NCI-H748 treated with DMSO at 0.1 percent for 48 hours (cell line): ENCODE results near the gene NAXE.
"Not testable (repeated sequence)": the region's sequence is repeated elsewhere in the genome, so short reads cannot be mapped to it uniquely, and the experiment has no call there.

Source experiments
- DNase-seq: peaks from one replicate; lab custom pipeline; 2025; lab: John Stamatoyannopoulos, UW

The NAXE gene

DNA sequence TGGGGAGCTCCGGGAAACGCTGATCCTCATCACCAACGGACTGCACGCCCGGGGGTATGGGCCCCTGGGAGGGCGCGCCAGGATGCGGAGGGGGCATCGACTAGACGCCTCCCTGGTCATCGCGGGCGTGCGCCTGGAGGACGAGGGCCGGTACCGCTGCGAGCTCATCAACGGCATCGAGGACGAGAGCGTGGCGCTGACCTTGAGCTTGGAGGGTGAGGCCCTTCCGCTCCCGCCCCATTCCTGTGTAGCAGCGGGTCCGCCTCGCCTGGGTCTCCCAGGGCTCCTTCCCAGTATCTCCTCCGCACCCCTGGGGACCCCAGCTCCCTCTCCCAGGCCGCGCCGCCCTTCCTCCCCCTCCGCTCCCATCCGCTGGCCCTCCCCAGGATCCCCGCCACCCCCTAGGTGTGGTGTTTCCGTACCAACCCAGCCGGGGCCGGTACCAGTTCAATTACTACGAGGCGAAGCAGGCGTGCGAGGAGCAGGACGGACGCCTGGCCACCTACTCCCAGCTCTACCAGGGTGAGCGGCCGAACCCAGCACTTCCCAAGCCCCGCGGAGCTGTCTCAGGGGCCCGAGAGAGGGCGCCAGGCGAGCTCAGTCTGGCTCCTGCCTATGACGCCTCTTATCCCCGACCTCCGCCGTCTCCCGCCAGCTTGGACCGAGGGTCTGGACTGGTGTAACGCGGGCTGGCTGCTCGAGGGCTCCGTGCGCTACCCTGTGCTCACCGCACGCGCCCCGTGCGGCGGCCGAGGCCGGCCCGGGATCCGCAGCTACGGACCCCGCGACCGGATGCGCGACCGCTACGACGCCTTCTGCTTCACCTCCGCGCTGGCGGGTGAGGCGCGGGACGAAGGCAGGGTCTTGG is 32.6 kb downstream of the NAXE start:
- peak; percentile 24 for DNase-seq

DNA sequence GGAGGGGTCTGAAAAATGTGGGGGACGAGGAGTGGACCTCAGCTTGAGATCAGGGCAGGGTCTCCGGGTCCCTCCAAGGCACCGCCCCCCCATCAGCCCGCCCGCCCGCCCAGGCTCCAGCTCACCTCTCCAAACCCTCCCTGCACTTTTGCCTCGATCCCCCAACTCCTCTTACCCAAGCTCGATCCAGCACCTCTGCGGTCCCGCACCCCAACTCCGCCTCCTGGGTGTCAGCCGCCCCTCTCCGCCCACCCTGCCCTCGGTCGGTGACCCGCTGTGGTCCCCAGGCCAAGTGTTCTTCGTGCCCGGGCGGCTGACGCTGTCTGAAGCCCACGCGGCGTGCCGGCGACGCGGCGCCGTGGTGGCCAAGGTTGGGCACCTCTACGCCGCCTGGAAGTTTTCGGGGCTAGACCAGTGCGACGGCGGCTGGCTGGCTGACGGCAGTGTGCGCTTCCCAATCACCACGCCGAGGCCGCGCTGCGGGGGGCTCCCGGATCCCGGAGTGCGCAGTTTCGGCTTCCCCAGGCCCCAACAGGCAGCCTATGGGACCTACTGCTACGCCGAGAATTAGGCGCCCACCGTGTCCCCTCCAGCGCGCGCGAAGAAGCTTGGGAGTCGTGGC is 33.3 kb downstream of the NAXE start:
- DNase-seq: no peak

DNA sequence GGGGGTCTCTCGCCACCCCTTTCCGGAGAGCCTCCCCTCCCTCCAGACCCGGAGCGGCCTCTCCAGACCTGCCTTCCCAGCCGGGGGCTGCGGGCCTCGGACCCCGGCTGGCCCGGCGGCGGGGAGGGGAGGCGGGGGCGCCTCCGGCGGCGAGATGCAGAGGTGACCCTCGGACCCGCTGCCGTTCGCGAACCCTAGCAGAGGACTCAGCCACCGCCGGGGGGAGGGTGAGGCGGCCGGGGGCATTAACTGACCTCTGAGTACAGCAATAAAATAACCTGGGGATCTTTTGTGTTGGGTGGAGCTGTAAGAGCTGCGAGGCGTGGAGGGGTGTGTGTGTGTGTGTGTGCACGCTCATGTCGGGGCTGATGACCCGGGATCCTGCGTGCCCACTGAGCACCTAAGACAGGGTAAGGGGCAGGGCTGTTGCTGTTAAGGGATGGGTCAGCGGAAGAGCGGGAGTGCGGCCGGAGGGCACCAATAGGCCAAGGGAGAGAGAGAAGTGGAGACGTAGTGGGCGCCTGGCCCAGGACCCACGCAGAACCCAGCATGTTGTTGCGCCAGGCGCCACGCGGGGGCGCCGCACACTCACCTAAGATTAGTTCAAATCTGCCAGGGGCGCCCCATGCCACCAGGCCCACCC is 34.0 kb downstream of the NAXE start:
- peak; percentile 26 for DNase-seq

DNA sequence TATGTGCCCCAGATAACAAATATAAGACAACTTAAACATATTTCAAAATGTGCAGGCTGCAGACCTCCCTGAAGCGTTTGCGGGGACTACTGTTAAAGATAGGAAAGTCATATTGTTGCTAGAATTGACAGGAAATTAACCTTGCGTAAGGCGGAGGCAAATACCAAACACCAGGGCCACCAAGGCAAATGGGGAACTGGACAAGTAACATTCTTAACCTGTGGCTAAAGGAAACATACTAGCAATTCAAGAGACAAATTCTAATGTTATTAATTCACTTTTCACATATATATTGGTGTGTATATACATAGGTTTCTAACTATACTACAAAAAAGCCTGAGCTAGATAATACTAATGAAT is 34.5 kb downstream of the NAXE start:
- no peak for DNase-seq

DNA sequence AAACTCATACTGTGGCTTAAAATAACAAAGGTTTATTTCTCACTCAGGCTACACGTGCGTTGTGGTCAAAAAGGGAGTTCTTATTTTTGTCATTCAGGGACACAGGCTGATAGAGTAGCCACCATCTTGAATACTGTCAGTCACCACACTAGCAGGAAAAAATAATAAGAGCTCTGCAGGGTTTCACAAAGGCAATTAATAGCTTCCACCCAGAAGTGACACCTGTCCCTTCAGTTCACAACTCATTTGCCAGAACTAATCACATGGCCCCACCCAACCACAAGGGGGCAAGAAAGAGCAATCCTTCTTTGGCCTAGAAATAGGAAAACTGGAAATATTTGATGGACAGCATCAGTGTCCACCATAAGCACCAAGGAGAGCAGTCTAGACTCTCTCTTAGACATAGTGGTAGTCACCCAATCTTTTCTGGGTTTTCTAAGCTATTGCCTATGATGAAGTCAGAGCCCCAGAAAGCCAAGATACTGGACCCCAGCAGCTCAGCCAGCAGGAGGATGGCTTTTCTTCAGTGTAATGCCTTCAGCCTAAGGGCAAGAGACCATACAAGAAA is 35.8 kb downstream of the NAXE start:
- DNase-seq: peak; percentile 6

DNA sequence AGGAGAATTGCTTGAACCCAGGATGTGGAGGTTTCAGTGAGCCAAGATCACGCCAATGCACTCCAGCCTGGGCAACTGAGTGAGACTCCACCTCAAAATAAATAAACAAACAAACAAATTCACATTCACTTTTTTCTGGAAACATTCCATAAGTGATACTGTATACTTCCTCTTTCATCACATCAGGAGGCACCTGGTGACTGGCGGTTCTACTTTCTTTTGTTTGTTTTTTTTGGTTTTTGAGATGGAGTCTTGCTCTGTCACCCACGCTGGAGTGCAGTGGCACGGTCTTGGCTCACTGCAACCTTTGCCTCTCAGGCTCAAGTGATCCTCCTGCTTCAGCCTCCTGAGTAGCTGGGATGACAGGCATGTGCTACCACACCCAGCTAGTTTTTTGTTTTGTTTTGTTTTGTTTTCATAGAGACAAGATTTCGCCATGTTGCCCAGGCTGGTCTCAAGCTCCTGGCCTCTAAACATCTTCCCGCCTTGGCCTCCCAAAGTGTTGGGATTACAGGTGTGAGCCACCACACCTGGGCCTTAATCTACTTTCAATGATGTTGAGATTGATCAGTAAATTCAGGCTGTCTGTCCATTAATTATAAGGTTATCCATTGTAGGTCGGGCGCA is 38.4 kb downstream of the NAXE start:
- no peak for DNase-seq

DNA sequence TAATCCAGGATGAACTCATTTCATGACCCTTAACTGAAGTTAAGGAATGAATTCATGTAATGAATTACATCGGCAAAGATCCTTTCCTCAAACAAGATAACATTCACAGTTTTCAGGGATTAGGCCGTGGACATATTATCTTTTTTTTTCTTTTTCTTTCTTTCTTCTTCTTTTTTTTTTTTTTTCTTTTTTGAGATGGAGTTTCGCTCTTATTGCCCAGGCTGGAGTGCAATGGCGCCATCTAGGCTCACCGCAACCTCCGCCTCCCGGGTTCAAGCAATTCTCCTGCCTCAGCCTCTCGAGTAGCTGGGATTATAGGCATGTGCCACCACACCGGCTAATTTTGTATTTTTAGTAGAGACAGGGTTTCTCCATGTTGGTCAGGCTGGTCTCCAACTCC is 39.6 kb downstream of the NAXE start:
- not testable (repeated sequence) for DNase-seq

DNA sequence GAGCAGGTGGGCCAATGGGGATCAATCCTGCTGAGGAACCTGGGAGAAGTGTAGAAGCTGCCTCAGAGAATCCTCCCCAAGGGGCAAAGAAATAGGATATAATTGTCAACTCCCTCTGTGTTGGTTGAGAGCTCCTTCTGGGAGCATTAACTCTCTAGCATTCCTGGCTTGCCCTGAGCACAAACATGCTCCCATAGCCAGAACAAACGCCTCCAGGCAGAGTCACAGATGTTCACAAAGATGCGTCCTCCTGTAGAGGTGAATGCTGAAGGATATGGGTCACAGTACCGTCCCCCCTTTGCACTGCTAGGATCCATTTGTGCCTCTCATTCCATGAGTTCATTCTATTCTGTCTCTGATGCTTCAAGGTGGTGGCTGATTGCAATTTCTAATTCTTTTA is 40.8 kb downstream of the NAXE start:
- no peak for DNase-seq

DNA sequence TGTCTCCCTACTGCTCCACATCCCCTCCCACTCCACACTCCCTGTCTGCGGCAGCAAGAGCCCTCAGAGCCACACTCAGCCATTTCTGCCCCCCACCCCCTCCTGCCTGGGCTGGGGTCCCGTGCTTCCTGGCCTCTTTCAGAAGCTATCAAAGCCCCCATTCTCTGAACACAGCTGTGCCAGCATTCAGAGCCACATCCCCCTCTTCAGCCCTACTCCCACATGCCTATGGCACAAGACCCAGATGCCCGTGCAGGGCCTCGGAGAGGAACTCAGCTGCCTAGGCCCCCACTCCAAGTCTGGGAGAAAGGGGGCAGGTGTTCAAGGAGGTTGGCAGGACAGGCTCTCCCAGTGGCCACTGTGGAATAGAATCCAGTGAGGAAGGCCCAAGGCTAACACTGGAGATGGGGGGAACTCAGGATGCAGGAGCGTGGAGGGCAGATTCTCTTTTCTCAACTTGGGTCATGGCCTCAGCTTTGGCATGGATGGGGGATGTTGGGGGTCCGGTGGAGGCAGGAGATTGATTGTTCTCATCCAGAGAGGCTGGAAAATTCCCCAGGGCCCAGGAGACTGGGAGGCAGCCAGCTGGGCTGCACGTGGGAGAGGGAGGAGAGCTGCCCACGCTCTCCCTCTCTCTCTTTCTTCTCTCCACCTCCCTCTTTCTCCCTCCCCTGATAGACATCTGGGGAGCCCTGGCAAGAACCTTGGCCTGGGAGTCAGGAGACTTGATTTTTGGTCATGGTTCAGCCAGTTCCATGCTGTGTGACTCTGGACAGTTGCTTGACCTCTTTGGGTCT is 46.8 kb downstream of the NAXE start:
- no peak for DNase-seq

DNA sequence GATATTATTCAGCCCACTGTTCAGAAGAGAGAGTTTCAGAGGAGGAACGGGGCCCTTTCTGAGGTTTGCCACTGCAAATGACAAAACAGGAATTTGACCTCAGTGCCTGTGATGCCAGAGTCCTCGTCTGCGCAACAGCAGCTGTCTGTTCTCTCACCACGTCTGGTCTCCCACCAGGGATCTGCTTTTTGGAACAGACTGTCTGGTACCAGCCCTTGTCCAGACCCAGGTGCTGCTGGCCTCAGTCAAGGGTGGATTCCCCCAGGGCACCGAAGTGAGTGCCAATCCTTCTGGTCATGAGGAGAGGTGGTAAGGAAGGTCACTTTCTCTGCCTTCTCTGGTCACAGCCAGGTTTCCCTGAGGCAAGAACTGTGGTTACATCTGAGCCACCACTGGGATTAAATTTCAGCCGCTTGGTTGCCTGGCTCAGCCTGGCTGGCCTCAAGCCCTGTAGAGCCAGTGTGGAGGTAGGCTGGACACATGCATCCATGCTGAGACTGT is 48.1 kb downstream of the NAXE start:
- no peak for DNase-seq

DNA sequence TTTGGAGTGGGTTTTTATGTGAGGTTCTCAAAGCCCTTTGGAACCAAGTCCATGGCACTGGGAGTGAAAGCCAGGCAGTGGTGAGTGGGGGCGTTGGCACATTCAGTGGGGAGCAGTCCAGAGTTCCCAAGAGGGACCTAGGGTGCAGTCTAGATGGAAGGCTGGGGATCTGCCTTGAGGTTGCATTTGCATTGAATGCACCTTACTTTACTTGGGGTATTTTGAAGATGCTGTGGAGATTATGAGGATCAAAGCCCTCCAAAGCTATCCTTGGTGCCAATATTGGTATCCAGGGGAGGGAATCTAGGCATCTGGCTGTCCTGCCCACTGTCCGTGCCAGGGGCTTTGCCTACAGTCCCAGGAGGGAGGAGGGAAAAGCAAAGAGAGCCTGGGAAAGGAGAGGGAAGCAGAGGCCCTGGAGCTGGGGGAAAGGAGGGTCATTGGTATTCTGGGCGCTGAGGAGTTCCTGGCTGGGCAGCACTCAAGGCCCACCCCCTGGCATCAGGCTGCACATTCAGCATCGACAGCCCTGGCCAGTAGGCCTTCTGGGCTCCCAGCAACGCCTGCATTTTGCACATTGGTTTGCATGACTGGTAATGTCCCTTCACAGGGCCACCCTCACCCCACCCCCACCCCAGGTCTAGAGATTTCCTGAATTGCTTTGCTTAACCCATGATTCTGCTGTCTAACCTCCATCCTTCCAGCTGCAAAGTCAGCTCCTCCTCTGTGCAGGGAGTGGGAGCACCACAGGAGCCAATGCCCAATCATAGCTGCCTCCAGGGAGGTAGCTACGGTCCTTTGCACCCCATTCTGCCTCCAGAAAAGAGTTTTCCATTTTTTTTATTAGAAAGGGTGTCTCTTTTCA is 49.5 kb downstream of the NAXE start:
- DNase-seq: no peak

DNA sequence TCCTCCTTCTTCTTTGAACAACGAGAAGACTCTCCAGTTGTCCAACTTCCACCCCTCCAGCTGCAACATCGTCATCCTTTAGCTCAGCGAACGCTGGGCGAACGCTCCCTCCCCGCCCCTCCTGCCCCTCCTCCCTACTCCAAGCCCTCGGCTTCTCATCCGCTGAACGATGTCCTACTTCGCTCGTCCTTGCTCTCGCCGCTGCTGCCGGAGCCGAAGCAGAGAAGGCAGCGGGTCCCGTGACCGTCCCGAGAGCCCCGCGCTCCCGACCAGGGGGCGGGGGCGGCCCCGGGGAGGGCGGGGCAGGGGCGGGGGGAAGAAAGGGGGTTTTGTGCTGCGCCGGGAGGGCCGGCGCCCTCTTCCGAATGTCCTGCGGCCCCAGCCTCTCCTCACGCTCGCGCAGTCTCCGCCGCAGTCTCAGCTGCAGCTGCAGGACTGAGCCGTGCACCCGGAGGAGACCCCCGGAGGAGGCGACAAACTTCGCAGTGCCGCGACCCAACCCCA is 50.2 kb downstream of the NAXE start, which contains the start of gene BCAN:
Gene BCAN, plus strand, starts transcription at position 357 of the 504 bp plus-strand sequence. CDS start 3,938 bp downstream, outside the sequence.
- peak; percentile 35 for DNase-seq

DNA sequence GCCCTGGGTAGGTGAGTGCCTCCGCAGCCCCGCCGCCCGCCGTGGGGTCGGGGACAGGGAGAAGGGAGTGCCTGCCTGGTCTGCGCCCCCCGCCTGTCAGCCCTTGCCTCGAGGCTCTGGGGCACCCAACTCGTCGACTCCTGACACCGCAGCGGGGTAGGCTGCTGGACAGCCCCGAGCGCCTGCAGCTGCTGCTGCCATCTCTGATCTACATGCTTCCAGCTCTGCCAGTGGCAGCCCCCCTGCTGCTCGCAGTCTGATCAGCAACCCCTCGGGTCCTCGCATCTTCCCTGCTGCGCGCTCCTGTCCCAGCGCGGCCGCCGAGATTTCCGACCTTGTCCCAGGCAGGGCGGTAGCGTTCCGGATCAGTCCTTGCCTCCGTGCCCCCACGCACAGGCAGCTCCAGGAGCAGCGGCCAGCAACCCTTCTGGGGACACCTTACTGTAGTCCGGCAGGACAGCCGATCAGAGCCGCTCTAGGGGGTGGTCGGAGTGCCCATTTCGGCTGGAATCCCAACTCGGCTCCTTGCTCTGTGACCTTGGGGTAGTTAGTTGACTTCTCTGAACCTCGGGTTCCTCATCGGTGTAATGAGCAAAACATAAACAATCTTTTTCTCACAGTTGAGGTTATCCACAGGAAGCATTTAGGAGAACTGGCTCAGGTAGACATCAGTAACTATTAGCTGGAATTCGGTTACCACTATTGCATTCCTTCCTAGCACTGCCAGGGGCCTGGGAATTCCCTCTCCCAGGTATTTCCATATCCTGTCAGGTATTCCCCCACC is 50.9 kb downstream of the NAXE start:
- DNase-seq: no peak

DNA sequence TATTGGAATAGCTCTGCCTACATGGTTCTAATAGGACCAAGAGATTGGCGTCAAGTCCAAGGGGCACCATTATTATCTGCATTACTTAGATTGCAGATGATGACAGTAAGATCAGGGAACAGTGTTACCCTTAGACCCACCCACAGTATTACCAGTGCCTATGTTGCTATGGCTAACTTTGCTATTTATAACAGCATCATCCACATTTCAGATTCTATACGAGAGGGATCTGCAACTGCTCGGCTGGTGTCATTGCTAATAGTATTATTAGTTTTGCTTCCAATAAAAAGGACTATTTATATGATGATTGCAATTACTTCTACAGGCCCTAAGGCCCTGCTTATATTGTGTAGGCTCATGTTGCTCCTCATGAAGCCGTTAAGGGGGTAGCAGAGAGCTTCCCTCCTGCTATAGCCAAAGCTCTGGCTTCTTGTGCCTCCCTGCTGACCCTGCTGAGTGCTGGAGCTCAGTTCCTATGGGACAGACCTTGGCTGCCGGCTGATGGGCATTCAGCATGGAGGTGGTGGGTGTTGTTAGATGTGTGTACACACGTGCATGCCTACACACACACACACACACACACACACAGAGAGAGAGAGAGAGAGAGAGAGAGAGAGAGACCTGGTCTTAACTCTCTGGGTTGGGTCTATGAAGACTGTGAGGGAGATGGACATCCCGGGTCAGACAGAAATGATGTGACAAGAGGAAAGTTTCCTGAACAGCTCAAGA is 51.6 kb downstream of the NAXE start:
- no peak for DNase-seq

DNA sequence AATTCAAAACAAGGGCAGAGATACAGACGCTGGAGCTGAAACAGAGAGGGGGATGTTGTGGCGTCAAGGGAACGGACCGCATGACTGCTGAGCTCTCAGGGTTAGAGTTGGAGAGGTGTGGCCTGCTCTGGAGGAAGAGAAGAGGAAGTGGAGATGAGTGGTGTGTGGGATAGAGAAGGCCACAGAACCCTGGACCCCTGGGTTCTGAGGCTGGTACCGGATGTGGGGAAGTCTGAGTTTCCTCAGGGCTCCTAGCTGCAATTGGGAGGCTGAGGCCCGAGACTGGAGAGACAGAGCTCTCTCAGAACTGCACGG is 52.2 kb downstream of the NAXE start:
- DNase-seq: no peak
